GM21619 (cell line): ENCODE data around the gene SDR39U1.

ENCODE experiments used
- ATAC-seq: cut with Tn5 transposase; IDR thresholded peaks from one replicate; pipeline ENCODE4 v1.9.1; 2021; ENCODE audit not compliant: unreplicated experiment

Gene SDR39U1

GRCh38 chr14:24443053-24443665 is 583 bp upstream of the SDR39U1 start:
- ATAC-seq: no peak

DNA sequence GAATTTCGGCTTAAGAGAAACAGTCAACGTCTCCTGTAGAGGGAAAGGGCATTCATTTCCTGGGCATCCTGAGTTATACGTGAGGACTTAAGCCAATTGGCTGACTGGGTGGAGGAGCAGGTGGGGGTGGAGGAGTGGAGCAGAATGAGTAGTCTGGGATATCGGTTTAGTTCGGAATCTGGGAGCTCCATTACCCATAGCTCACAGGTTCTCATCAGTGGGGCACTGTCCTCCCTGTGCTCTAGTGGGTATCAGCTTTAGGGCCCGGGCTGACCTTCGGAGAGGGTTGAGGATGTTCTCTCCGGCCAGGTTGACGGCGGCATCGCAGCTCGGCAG is 704 bp downstream of the SDR39U1 start:
- no peak for ATAC-seq

GRCh38 chr14:24441485-24441884 is 1.1 kb downstream of the SDR39U1 start:
- ATAC-seq: no peak

DNA sequence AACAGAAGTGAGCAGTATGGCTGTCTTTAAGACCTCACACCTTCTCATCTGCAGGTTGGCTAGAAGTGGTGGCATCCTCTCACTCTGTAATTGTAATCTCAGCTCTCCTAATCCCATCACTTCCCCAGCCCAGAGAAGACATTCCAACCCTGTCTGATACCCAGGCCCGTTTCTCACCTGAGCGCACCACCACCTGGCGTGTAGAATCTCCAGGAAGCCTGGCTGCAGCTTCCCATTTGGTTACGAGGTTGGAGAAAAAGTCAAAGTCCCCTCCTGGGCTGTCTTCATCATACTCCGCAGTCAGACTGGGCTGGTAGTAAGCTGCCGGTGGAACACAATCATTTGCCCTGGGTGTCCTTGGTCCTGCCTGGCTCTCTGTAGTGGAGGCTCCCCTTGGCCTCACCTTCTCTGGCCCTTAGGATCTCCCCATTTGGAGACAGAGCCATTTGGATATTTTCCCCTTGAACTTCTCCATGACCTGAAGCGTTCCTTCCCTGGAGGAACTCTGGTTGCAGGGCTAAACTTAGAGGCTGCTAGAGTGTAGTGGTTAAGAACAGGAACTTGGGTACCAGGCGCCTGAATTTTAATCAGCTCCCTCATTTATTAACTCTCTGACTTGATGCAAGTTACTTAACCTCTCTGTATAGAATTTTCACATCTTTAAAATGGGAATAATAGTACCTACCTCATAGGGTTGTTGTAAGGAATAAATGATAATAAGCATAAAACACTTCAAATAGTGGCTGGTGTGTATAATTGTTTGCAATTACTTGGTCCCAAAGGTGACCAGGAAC is 1.8 kb downstream of the SDR39U1 start:
- no peak for ATAC-seq

DNA sequence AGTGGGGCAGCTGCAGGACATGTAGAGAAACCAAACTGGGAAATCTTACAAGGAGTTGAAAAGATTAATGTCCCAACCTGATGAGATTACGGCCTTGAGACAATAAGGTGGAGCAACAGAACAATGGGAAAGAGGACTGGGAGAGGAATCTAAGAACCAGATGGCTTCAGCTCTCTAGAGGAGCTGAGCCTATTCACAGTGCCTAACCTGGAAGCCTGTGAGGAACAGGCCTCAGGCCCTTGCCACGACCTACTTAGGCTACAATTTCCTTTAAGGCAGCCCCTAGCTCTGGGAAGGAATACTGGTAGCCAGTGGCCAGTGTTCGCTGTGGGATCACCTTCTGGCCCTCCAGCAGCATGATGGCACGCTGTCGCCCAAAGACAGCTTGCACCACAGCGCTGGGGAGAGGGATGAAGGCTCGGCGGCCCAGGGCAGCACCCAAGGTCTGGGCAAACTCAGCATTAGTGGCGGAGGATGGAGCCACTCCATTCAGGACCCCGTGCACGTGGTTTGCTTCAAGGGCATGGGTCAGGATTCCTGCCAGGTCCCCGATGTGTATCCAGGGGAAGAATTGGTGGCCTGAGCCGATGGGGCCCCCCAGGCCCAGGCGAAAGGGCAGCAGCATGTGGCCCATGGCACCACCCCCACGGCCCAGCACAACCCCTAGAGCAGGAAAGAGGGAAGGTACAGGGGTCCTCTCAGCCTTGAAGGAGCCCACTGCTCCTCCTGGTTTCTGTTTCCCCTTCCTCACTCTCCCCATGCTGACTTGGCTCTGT is 2.6 kb downstream of the SDR39U1 start:
- ATAC-seq: no peak

- ATAC-seq: no peak
These were observed 3.3 kb downstream of the SDR39U1 start for GRCh38 chr14:24439257-24439656.

DNA sequence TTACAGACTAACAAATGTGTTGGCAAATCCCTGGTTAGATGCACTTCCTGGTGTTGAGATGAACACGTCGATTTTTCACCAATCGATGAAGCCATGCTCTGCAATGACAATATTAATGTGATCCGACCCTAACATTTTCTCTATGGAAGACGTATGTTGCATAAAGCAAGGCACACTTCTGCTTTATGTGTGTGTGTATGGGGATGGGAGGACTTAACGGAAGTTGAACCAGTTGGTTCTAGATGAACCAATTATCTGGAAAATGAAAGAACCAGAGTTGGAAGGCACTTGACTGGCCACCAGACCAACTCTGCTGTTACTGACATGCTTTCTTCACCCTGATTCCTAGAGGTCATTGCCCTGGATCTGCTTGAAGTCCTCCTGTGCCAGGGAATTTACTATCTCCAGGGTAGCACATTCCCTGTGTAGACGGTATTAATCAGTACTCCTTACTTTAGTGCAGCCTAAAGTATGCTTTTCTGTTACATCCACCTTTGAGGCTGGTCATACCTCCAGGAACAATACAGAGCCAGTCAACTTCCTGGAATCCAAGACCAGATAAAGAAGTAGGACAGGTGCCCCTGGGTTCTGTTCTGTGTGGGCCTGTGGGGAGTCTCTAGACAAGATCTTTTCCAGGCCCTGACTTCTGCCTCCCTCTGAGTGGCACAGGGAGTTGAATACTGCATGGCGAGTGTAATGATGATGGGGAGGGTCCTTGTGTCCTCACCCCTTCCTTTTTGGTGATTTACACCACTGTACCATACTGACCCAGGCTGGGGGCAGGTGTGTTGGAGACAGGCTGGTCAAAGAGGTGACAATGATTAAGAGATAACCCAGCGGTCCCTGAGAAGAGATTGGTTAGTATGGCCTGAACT is 4.1 kb downstream of the SDR39U1 start:
- no peak for ATAC-seq

GRCh38 chr14:24437736-24438067 is 4.9 kb downstream of the SDR39U1 start:
- ATAC-seq: no peak

- ATAC-seq: no peak
These were observed 5.4 kb downstream of the SDR39U1 start for GRCh38 chr14:24437020-24437735.

- peak; percentile 46 for ATAC-seq
These were observed 6.1 kb downstream of the SDR39U1 start for GRCh38 chr14:24436355-24437019.

DNA sequence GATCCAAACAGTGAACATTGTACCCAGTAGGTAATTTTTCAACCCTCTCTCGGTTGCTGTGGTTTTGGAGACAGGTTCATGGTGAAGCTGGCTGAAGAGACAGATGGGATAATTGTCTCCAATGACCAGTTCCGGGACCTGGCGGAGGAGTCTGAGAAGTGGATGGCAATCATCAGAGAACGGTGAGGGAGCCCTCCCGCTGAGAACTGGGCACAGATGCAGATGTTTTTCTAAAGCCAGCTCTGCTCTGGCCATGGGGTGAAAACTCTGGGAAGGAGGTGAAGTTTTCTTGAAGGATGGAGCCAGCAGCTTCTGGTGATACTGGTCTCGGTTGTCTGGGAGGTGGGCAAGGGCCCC is 6.6 kb downstream of the SDR39U1 start:
- ATAC-seq: no peak

- ATAC-seq: no peak
These were observed 7.3 kb downstream of the SDR39U1 start for GRCh38 chr14:24435192-24435810.

DNA sequence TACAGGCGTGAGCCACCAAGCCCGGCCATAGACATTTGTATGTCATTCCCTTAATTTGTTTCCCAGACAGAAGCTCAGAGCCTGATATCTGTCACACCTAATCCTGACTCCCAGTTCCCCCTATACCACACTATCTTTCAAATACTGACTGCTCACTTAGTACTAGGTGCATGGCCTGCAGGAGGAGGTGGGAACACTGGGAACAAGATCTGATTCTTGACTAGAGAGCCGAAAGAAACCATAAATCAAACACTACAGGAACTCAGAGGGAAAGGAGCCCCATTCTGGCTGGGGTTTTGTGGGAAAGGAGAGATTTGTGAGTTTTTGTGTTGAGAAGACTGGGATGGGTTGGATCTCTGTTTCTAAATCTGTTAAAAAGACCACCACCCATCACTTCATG is 7.9 kb downstream of the SDR39U1 start:
- ATAC-seq: no peak

GRCh38 chr14:24434036-24434435 is 8.5 kb downstream of the SDR39U1 start:
- ATAC-seq: no peak

DNA sequence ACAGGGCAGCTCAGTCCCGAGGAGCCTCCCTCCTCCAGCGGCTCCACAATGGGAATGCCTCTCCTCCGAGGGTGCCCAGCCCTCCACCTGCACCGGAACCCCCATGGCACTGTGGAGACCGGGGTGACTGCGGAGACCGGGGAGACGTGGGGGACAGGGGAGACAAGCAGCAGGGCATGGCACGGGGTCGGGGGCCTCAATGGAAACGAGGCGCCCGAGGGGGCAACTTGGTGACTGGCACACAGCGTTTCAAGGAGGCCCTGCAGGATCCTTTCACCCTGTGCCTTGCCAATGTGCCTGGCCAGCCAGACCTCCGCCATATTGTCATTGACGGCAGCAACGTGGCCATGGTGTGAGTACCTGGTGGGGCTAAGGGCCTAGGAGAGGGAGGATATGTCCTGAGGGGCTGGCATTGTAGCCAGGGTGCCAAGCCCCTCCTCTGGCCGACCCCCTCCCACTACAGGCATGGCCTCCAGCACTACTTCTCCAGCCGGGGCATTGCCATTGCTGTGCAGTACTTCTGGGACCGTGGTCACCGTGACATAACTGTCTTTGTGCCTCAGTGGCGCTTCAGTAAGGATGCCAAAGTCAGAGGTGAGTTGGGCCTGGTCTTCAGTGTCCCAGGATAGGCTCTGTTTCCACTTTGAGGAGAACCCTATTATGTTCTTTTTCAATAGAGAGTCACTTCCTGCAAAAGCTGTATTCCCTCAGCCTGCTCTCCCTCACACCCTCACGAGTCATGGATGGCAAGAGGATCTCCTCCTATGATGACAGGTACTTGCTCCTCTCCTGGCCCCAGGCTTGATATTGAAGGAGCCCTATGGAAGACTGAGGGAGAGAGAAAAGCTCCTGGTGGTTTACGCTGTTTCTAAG is 10.1 kb downstream of the SDR39U1 start:
- ATAC-seq: no peak

DNA sequence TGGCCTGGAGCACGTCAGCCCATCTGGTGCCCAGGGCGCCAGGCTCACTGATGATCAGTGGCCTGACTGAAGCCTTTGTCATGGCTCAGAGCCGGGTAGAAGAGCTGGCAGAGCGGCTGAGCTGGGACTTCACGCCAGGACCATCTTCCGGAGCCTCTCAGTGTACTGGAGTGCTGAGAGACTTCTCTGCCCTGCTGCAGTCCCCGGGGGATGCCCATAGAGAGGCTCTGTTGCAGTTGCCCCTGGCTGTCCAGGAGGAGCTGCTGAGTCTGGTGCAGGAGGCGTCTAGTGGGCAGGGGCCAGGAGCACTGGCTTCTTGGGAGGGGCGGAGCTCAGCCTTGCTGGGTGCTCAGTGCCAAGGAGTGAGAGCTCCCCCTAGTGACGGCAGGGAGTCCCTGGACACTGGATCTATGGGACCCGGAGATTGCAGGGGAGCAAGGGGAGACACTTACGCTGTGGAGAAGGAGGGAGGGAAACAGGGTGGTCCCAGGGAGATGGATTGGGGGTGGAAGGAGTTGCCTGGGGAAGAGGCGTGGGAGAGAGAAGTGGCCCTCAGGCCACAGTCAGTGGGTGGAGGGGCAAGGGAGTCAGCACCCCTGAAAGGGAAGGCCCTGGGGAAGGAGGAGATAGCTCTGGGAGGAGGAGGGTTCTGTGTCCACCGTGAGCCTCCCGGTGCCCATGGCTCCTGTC is 10.9 kb downstream of the SDR39U1 start:
- ATAC-seq: peak; percentile 46

- ATAC-seq: peak; percentile 27
These were observed 11.7 kb downstream of the SDR39U1 start for GRCh38 chr14:24430682-24431568.
